Measurements from ENCODE around the gene ABLIM3.

DNA sequence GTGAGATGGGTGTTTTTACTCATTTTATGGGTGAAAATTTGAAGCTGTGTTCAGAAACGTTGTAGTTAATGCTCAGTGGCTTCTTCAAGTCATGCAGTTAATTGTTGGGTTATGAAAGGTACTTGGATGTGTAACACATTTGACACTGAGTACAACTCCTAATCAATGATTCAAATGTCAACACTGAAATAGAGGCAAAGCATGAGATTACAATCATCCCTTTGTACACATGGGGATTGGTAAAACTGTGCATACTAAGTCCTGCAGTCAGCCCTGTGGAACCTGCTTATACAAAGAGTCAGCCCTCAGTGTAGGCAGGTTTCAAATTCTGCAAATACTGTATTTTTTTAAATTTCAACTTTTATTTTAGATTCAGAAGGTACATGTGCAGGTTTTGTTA lies 3.3 kb downstream of the ABLIM3 start:
- TF ChIP-seq TAF1 (IDR thresholded peaks at IDR 0.05; ENCODE audit: low read depth, low read length) (no peak), POLR2A (IDR thresholded peaks at IDR 0.05; ENCODE audit: low read depth, low read length) (no peak), POLR2AphosphoS5 (IDR thresholded peaks at IDR 0.05; ENCODE audit: low read depth, low read length) (no peak), PAX5 (IDR thresholded peaks at IDR 0.05; ENCODE audit: insufficient read depth, low read length, severe bottlenecking) (no peak)
